Activated CD4-positive, CD25-positive, alpha-beta regulatory T cell (primary cell): ENCODE measurements around the gene ETFBKMT.
A peak's percentile ranks its signal among the peaks of the same experiment; 100 is the strongest.

Source experiments
- DNase-seq, 4 experiments: peaks; one replicate each; lab custom pipeline; 2025; lab: John Stamatoyannopoulos, UW

ETFBKMT gene, protein sequence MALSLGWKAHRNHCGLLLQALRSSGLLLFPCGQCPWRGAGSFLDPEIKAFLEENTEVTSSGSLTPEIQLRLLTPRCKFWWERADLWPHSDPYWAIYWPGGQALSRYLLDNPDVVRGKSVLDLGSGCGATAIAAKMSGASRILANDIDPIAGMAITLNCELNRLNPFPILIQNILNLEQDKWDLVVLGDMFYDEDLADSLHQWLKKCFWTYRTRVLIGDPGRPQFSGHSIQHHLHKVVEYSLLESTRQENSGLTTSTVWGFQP

DNA sequence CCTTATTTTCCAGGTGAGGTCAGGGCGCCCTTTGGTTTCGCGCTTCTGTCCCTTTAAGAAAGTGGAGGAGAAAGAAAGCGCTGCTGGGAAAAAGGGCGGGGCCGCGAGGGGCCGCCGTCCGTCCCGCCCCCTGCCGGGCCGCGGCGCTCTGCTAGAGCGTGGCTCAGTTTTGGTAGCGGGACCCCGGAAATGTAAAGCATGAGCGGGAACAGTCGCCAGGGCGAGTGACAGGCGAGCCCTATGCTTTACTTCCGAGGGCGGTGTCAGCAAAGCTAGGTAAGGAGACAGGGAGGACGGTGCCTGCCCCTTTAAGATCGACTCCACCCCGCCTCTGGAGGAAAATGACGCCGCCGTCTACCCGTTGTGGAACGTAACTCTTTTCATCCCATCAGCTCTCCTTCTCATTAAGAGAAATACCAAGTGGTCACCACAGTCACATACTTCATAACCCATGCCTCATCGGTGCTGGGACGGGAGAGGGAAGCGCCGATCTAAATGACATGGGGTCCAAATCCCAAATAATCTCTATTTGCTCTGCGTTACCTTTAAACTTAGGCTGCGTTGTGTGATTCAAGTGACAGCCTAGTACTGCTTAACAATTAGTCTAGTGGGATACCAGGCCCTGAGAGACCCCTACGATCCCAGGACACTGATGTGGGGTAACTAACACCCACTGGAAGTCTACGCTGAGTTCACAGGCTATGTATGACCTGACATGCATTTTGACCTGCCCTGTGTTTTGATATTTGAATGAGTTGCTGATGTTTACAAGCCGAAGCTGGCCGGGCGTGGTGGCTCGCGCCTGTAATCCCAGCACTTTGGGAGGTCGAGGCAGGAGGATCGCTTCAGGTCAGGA lies at the start of gene ETFBKMT:
TSS of gene ETFBKMT (plus strand) at position 602 of the 856 bp plus-strand sequence. CDS start 2,266 bp downstream, outside the sequence.
- DNase-seq = peak; percentile 73 to 87 (median 82)

DNA sequence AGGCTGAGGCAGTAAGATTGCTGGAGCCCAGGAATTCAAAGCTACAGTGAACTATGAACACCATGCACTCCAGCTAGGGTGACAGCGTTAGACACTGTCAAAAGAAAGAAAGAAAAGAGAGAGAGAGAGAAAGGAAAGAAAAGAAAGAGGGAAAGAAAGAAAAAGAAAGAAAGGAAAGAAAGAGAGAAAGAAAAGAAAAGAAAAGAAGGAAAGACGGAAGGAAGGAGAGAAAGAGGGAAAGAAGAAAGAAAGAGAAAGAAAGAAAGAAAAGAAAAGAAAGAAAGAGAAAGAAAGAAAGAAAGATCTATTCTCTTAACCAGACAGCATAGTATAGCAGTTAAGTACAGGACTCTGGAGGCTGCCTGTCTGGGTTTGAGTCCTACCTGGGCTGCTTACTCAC lies 46.7 kb upstream of the ETFBKMT start:
- DNase-seq = no peak

DNA sequence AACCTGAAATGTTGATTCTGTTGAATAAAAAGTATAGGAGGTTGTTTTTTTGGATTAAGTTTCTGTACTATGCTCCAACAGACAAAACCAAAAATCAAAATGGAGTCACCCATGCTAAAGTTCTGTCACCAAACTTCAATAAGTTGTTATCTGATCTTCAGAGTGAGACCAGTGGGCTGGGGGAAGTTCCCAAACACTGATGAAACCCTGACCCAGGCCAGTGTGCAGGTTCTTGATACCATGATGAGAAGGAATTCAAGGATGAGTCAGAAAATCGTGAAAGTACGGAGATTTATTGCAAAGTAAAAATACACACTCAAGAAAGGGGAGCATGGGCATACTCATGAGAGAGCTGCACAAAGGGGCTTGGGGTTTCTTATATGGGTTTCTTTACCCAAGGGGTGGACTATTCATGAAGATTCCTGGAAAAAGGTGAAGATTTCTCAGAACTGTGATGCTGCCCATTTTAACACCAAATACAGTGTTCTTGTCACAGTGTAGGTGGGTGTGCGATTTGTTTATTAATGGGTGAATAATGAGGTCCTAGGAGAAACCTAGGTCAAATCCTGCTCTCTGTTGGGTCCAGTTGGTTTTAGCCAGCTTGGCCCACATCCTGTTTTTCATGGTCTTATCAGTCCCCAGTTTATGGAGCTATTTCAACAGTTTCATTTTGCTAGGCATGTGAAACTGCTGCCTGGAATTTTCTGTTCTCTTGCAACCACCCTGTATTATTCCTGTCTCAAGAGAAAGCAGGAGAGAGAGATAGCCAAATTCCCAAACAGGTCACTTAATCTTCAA lies 41.1 kb upstream of the ETFBKMT start:
- no peak for DNase-seq

DNA sequence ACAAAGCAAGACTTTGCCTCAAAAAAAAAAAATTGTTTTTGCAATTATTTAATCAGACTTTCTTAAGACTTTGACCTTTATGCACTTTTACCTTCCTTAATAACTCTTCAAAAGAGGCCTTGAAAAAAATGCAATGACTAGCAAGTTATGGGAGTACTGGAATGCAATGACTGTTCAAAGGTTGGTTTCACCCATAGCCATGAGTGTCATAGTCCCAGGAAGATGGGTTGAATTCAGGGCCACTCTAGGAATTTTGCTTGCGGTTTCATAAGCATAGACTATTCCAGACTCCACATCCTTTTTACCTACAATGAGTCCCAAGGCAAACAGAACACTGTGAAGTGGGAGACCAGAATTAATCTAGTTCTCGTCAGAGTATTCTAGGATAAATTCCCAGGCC lies 39.2 kb upstream of the ETFBKMT start:
- DNase-seq = no peak

DNA sequence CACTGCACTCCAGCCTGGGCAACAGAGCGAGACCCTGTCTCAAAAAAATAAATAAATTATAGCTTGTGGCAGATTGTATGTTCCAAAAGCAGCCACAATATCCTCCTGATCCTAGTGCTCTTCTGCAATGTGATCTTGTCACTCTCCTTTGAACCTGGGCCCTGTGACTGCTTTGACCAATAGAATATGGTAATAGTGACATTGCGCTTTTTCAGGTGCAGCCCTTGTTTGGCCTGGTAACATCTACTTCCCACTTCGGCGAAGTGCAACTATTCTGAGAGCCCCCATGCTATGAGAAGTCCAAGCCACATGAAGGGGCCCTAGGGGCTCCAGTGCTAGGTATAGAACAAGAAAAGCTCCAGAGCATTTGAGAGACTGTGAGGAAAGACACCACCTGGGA lies 37.5 kb upstream of the ETFBKMT start:
- no peak for DNase-seq

DNA sequence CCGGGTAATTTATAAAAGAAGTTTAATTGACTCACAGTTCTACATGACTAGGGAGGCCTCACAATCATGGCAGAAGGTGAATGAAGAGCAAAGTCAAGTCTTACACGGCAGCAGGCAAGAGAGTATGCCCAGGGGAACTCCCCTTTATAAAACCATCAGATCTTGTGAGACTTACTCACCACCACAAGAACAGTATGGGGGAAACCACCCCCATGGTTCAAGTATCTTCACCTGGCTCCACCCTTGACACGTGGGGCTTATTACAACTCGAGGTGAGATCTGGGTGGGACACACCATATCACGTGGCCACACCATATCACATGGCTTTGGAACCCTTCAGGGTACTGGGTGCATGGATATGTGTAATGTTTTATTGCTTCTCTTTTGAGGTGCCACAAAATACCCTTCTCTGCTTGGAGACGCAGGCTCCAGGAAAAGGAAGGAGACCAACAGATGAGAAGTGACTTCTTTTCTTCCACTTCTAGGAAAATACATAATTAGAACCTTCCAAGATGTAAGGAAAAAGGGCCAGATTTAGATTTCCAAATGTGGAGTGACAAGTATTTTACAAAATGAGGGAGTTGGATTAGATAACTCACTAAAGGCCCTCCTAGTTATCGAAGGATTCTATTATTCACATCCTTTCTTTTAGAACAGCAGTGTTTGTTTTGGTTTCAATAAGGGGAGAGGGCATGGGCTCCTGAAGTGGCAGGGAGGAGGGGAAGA lies 33.1 kb upstream of the ETFBKMT start:
- no peak for DNase-seq

DNA sequence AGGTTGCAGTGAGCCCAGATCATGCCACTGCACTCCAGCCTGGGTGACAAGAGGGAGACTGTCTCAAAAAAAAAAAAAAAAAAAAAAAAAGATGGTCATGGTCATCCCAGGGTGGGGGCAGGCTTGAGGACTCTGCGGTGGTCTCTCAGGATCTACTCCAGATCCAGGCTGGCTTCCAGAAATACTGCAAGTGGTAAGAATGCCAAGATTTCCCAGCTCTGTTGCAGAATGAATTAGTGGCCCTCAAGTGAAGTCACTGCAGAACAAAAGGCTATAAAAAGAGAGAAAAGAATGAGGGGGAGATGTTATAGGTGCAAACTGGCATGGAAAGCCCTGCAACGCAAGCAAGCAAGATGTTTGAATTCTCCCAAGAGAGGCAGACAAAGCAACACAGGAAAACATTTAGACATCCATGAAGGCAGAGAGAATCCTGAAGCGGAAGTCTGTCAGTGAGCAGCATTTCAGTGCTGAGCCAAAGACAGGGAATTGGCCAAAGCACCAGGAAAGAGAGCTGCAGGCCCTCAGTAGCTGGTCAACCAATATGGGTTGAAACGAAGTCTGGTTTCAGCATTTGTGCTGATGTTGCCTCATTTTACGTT lies 31.9 kb upstream of the ETFBKMT start:
- no peak for DNase-seq

DNA sequence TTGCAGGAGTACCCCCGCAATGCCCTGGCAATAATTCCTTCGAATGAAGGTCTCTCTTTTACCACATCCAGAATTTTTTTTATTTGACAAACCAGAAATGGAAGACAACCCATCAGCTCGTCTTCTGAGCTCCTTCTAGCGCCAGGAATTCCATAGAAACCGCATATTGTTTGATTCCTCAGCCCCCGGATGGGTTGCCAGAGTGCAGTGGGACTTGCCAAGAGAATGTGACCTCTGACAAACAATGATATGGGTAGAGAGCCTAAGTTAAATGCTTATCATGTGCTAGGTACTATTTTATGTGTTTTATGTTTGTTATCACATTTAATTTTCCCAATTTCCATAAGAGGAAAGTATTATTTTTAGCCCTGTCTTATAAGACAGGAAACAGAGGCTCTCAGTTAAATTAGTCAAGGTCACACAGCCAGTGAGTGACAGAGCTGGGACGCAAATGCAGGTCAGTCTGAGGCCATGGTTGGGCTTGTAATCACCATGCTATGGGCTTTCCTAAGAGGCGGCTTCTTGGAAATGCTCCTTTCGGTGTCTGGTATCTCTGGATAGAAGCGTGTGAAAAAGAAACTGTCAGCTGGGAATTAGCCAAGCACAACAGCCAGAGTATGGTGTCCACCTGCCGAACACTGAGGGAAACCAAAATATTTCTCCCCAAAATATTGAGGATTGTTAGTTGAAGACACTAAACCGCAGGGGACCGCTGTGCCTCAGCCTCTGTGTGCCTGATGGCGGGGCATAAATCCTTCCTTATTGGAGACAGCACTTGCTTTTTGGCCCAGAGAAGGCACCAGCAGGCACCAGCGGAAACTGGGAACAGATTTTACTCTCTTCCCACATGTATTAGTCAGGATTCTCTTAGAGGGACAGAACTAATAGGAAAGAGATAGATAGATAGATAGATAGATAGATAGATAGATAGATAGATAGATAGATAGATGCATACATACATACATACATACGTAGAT lies 29.4 kb upstream of the ETFBKMT start:
- DNase-seq = no peak

DNA sequence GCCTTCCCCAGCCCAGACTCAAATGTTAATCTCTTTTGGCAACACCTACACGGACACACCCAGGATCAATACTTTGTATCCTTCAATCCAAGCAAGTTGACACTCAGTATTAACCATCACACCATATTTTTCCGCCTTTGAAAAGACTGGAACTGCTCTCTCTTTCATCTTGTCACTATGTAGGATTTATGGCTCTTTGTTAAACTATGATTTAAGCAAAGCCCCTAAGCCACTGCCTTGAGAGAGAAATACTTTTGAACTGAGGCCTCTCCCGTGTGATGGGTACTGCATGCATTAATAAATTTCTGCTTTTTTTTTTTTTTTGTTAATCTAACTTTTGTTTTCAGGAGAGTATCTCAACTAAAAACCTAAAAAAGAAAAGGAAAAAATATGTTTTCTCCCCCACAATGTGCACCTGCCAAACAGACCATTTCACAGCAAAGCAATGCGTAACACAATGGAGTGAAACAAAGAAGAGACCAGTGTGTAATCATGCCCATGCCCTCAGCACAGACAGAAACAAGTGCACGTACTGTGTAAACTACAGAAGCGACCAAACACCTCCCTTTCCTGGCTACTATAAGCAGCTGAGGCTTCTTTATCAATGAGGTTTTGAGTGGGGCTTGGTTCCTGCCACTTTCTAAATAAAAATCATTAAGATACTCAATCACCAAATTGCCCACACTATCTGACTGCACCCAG lies 28.3 kb upstream of the ETFBKMT start:
- DNase-seq = no peak

DNA sequence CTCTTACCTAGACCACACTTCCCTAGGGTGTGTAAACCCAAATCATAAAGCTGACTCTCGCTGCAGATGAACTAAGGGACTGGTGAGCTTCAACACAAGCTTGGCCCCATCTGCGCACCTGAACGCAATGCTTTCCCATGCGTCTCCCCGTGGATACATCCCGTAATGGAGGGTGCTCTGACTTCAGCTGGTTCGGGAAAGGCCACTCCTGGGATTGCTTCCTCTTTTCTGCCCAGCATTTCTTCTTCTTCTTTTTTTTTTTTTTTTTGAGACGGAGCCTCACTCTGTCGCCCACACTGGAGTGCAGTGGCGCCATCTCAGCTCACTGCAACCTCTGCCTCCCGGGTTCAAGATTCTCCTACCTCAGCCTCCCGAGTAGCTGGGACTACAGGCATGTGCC lies 27.7 kb upstream of the ETFBKMT start:
- DNase-seq = no peak

DNA sequence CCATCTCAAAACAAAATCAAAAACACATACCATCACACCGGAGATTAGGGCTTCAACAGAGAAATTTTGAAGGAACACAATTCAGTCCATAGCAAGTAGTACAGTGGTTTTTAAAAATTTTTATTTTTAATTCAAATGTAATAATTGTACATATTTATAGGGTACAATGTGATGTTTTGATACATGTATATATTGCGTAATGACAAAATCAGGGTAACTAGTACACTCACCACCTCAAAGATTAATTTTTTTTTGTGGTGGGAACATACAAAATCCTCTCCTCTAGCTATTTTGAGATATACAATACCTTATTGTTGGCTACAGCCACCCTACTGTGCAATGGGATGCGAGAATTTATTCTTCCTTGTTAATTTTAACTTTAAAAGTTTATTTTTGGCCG lies 26.0 kb upstream of the ETFBKMT start:
- DNase-seq = no peak

DNA sequence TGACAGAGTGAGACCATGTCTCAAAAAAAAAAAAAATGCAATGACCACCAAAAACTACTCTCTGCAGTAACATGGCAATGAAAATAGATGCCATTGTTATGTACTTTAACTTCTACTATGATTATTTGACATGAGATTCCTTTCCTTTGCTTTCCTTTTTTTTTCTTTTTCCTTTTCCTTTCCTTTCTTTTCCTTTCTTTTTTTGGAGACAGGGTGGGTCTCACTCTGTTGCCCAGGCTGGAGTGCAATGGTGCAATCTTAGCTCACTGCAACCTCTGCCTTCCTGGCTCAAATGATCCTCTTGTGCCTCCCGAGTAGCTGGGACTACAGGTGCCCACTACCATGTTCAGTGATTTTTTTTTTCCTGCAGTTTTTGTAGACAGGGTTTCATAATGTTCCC lies 24.9 kb upstream of the ETFBKMT start:
- DNase-seq = no peak

DNA sequence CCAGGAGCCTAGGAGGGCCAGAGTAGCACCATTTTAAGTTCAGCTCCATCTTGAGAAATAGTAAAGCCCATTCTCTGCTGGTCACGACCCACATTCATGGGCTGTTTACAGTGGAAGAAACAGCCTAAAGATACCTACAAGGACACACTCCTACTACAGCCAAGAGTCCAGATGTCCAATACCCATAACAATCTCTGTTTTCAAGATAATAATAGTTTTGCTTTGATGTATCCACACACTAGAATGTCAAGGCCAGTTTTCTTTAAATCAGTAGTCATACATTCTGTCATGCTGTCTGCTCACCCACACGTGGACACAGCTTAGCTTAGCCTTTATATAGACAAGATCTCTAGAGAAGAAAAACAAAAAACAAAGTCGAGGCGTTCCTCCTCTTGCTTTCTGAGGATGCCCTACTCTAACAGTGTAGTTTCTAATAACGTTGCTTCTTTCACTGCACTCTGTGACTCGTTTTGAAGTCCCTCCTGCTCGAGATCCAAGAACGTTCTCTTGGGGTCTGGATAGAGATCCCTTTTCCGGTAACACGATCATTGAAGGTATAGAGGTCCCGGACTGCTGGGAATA lies 17.9 kb upstream of the ETFBKMT start:
- no peak for DNase-seq

DNA sequence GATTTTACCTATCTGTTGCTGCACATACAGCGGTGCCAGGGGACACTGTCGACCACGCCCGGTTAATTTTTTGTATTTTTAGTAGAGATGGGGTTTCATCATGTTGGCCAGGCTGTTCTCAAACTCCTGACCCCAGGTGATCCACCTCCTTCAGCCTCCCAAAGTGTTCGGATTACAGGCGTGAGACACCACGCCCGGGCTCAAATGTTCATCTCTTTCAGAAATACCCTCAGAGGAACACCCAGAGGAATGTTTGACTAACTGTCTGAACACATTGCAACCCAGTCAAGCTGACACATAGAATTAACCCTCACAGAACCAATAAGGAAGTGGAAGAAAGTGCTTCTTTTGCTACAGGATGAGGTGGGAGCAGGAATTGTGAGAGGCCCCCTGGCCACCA lies 15.0 kb upstream of the ETFBKMT start:
- no peak for DNase-seq

DNA sequence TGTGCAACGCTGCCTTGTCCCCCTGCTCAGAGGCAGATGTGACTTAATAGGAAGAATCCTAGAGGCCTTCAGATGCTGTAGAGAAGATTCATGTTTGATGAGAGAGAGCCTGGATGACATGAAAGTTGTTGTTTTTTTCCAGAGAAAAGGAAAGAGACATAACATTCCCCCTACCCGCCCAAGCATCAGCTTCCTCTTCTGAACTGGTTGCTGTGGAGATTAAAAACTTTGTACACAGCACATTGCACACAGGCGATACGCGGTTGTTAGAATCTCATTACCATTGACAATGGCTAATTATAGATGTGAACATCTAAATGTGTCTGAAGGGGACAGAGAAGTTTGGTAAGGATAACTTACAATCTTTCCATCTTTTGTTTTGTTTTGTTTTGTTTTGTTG lies 13.6 kb upstream of the ETFBKMT start:
- DNase-seq = no peak

DNA sequence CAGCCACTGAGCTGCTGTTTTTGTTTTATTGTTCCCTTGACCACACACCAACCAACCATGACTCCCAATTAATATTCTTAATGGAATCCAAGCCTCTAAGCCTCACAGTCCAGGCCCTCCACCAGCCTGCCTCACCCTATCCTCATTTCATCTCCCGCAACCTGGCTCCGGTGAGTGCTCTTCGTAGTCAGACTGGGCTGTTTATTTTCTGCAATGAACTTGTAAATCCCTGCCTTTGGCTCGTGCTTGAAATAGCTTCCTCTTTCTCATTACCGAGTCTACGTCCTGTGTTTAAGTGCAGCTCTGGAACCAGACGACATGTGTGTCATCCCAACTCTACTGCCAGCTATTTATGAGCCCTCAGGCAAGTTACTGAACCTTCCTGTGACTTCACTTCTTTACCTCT lies 12.4 kb upstream of the ETFBKMT start:
- no peak for DNase-seq

DNA sequence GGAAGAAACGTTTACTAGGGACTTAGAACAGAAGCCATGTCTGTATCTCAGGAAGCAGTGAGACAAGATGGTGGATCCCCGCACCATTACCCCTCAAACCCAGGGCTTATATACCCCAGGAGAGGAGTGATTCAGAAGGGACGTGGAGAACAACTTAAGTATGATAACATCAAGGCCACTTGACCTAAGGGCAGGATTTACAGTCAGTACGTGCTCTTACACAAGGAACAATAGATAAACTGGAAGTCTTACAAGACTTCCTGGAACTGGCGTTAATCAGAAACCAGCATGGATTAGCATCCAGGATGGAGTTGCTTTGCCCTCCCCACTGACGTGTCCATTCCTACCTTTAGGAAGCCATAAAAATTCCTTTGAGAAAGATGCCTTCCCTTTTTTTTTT lies 8.6 kb upstream of the ETFBKMT start:
- no peak for DNase-seq

DNA sequence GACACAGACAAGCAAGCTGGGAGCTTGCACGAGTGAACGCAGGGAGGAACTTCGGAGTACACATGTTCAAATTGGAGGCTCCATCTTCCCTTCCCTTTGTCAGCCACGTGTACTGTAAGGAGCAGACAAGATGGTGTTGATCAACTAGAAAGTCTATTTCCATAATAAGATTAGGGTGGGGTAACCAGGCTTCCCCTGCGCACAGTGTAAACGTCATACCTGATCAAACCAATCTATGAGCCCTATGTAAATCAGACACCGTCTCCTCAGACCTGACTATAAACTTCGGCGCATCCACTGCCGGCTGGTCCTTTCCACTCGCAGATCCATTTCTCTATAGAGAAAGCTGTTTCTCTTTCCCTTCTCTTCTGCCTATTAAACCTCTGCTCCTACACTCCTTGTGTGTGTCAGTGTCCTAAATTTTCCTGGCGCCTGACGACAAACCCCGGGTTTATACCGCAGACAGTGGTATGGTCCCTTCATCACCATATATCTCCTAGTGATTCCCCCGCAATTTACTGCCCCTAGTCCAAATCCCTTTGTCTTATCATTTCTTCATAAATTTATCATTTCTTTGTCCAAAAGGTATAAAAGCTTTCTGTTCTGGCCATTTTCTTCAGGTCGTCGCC lies 7.5 kb upstream of the ETFBKMT start:
- no peak for DNase-seq

DNA sequence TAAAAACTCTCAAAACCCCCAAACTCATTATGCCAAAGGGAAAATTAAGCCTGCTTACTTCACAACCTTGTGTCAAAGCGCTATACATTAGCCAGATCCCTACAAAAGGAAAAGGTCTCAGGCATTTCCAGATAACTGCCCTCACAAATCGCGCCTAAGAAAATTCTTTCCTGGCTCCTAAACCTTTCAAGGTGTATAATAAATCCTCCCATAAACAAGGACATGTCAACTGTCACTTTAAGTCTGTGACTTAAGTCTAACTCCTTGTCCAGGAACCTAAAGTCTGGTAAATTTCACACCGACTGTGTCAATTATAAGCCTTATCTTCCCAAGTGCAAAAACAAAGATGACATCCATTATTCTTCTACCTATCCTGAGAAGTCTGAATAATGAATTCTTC lies 4.3 kb upstream of the ETFBKMT start:
- DNase-seq = no peak
